HCEC 1CT (cell line): ENCODE data around the gene PLS1.
"Not testable (repeated sequence)": the region's sequence is repeated elsewhere in the genome, so short reads cannot be mapped to it uniquely, and the experiment has no call there.

Experiments used
- DNase-seq: peaks from one replicate; pipeline ENCODE4 v3.0.0-alpha.2; 2017

PLS1 gene

GRCh38 chr3:142596726-142597088, 514 bp downstream of the PLS1 start:
- DNase-seq = no peak

DNA sequence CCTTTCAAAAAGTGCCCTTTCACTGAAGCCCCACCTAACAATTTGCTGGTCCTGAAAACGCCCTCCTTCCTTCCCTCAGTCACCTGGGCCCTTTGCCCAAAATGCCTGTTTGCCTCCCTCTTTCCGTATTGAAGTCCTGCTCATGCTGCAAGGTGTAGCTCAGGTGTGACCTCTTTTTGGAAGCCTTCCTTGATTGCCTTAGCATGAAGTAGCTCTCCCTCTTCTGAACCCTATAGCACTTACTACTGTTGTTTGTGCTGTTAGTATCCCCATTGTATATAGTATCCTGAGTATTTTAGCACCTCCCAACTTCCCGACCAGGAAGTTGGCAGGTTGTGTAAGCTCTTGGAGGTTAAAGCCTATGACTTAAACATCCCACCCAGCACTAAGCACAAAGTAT, 1.7 kb downstream of the PLS1 start:
- no peak for DNase-seq

DNA sequence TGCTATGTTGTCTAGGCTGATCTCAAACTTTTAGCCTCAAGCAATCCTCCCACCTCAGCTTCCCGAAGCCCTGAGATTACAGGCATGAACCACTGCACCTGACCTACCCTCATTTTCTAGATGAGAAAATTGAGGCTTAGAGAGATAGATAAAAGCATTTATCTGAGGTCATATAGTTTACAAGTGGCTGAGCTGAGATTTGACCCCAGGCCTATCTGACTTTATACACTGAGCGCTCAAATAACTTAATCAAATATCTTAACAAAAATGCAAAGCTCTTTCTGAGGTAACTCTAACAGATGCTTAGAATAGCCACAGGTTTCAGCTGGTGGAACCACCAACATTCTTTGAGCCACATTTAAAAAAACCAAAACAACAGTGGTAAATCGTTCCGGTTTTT, 5.5 kb downstream of the PLS1 start:
- DNase-seq = no peak

DNA sequence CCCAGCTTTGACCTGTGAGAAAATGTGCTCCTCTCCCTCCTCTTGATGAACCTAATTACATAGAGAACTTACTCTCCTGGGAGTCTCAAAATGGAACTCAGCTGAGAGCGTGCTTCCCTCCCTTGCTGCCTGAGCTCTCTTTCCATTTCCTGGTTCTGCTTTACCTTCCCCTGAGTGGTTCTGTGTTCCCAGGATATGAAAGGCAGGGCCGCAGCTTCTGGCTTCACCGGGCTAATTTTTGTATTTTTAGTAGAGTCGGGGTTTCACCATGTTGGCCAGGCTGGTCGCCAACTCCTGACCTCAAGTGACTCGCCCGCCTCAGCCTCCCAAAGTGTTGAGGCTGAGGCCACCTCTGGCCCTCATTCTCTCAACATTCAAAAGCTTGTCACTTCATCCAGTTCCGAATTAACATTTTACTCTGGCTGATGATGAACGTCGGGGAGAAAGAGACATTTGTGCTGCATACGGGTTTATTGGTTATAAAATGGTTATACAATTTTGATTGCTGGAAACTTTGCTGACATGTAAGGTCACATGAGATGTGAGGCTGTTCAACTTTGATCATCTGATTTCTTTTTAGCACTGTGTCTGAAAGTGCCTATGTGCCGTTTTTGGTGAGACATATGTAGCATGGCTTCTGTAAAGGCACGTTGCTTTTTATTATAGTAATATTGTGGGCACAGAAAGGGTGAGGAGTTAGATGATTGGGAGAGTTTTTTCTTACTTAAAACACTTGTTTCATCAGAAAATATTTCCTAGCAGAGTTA, 6.6 kb downstream of the PLS1 start:
- no peak for DNase-seq

DNA sequence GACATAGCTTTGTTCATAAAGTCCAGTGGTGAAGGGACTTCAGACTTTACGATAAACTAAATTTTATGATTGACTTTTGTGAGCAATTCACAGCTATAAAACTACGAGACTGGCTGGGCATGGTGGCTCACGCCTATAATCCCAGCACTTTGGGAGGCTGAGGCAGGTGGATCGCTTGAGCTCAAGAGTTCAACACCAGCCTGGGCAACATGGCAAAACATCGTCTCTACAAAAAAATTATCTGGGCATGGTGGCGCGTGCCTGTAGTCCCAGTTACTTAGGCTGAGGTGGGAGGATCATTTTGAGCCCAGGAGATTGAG, 7.2 kb downstream of the PLS1 start:
- DNase-seq = not testable (repeated sequence)

- no peak for DNase-seq
These were observed 8.7 kb downstream of the PLS1 start for GRCh38 chr3:142604940-142605339.

GRCh38 chr3:142608631-142609030, 12.4 kb downstream of the PLS1 start:
- DNase-seq = no peak

- DNase-seq = no peak
These were observed 12.9 kb downstream of the PLS1 start for GRCh38 chr3:142609136-142609535.

- no peak for DNase-seq
These were observed 15.0 kb downstream of the PLS1 start for GRCh38 chr3:142611206-142611605.

GRCh38 chr3:142613491-142613890, 17.3 kb downstream of the PLS1 start:
- DNase-seq = no peak

DNA sequence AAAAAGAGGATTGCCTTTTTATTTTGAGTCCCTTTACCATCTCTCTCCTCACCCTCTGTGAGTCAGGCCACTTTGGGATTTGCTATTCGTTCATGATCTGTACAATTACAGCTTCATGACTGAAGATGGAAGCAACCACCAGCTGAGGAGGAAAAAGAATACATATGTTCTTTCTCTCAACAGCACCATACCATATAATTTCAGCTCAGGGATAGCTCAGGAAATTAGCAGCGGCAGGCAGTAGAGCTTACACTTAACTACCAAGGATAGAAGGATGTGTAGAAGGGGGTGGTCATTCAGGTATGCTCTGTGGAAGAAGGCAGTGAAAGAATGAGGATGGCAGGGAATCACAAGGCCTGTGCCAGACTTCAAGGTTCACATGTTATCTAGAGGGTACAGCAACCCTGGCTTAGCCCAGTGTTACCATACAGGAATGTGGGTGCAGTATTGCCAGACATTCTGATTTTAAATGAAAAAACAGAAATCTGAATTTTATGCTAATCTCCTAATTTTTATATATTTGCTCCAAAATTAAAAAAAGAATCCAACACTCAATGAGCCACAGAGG, 17.9 kb downstream of the PLS1 start:
- no peak for DNase-seq

GRCh38 chr3:142615171-142615570, 19.0 kb downstream of the PLS1 start:
- DNase-seq = no peak

DNA sequence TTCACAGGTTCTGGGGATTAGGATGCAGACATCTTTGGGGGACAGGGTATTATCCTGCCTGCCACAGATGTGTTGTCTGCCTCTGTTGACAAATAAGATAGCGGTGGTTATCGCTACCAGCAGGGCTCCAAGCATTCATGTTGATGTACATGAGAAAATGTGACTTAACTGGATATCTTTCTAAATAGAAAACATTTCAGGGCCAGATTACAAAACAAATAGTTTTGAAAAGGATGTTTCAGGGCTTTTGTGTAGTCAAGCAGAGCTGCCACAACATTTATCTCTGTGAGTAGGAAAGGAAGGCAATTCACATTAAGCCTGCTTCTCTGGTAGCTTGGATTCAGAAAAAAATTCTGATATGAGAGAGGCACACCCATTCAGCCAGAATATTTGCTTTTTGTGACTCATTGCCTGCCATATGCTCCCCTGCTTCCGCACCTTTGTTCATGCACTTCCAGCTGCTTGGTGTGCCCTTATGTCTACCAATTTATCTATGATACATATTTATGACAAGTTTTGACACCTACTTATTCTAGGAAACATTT, 22.8 kb downstream of the PLS1 start:
- DNase-seq = no peak

- DNase-seq = no peak
These were observed 26.2 kb downstream of the PLS1 start for GRCh38 chr3:142622405-142622804.

GRCh38 chr3:142623194-142623593, 27.0 kb downstream of the PLS1 start:
- no peak for DNase-seq

GRCh38 chr3:142624341-142625152, 28.4 kb downstream of the PLS1 start:
- no peak for DNase-seq

GRCh38 chr3:142625153-142625440, 28.9 kb downstream of the PLS1 start:
- no peak for DNase-seq

DNA sequence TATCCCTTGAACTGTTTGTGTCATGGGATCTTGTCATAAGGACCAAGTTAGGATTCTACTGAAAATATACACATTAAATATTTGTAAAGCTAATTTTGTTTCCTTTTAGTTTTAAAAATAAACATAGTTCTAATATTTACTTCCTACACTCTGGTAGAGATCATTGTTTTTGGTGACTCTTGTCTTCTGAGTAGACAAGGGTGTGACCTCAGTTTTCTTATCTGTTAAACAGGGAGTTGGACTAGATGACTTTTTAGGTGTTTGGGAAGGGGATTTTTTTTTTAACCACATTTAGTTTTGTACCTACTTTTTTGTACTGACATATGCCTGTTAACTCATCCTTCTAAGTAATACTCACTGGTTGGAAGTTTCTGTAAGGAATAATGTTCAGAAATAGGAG, 30.8 kb downstream of the PLS1 start:
- no peak for DNase-seq

DNA sequence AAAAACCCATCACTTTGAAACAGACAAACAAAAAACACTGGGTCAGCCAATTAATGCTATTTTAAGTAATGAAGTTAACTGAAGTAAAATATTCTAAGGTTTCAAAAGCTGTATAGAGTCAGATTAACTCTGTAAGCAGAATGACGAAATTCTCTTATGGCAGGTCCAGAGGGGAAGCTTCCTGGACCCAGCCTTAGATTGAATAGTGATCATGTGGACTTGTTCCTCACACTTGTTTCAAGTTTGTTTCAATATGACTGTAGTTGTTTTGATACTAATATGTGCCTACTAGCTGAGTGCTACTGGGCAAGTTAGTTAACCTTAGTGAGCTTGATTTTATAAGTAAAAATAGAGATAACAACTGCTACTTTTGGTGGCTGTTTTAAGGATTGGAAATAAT, 32.6 kb downstream of the PLS1 start:
- no peak for DNase-seq

GRCh38 chr3:142633073-142633472, 36.9 kb downstream of the PLS1 start:
- DNase-seq = no peak

DNA sequence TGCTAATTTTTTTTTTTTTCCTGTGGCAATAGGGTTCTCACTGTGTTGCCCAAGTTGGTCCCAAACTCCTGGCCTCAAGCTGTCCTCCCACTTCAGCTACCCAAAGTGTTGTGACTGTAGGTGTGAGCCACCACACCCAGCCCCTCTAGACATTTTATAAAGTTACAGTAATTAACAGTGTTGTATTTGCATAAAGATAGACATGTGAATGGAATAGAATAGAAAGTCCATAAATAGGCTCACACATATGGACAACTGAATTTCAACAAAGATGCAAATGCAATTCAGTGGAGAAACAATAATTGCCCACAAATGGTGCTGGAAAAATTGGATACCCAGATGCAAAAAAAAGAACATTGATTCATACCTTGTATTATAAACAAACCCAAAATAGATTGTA, 39.9 kb downstream of the PLS1 start:
- DNase-seq = no peak

DNA sequence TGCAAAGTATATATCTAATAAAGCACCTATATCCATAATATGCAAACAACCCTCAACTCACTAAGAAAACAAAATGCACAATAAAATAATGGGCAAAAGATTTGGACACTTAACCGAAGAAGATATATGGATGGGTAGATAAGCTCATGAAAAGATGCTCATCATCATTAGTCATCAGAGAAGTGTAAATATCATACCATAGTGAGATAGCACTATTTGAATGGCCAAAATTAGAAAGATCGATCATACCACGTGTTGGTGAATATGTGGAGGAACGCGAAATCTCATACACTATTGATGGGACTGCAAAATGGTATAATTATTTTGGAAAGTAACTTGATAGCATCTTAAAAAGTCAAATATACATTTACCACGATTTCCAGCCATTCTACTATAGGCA, 40.5 kb downstream of the PLS1 start:
- no peak for DNase-seq

- no peak for DNase-seq
These were observed 42.1 kb downstream of the PLS1 start for GRCh38 chr3:142638291-142638690.

DNA sequence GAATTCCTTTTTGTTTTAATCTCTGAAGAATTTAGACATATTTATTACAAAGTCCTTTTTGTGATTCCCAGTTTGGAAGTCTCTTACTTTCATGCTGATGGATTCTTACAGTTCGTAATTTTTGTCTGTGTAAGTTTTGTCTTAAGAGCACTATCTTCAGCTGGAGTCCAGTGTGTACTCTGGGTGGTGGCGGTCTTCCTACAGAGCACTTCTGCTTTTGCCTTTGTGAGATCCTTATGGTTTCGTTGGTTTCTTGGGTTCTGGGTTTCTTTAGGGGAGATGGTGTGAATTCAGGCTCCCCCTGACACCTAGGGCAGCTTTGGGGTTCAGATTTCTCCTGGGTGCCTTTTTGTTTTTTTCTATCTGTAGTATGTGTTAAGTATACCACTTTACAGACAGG, 45.3 kb downstream of the PLS1 start:
- no peak for DNase-seq
